ENCODE measurements around the gene RAI1. TPM values are rescaled to one million over a fixed set of nuclear protein-coding genes. Genes with fewer than 3 reads are reported as not detected.

The RAI1 gene
- total and polyA plus RNA-seq, 2 of the 8 experiments (the other 6 are each of a cell fraction or from before 2014, with no cell fraction given): 0.39 to 1.2 TPM

DNA sequence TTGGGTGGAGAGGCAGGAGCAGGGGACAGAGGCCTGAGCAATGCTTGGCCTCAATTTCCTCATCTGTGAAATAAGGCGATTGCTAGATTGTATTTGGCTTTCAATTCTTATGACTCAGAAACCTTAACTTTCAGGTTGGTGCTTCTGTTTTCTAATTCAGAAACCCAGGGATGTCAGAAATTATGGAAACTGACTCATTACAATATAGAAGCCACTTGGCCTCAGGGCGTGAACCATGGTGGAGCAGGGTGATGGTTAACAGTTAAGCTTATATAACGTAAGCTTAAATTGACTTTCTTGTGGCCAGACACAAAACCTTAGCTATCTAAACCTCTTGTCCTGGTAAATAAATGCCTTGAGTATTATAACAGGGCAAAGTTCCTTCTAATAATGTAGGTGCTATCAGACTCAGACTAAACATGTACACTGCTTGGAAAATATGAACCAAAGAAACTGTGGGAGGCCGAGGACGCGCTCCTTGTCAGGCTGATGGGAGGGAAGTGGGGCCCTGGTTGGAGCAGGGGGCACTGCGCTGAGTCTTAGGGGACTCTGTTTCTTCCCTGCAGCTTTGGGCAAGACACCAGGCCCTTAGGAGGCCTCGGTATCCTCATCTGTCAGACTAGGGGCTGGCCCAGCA lies 172.7 kb downstream of the RAI1 start:
- Histone ChIP-seq H4K5ac (ENCODE audit: insufficient read length, low read depth, low read length) (no peak overlapping the region), H3K27ac (ENCODE audit: low read depth, low read length) (no peak overlapping the region), H3K27me3 (replicated peaks in 1 of 4; ENCODE audit: control insufficient read depth in 3 of 4, extremely low read depth in 1 of 4, insufficient read depth in 3 of 4, low read length in 3 of 4) (no peaks in the 10 kb centered on the region; a peak in 1 of 7 replicates), H2AFZ (ENCODE audit: low read length) (no peak overlapping the region), H3K14ac (ENCODE audit: insufficient read length) (no peak overlapping the region), H3K23ac (ENCODE audit: insufficient read length) (no peak overlapping the region), H3K36me3 (ENCODE audit: control insufficient read depth in 2 of 4, insufficient read depth in 4 of 4, low read length in 3 of 4) (no peaks in the 10 kb centered on the region), H3K4me2 (ENCODE audit: insufficient read depth in 1 of 2, low read depth in 2 of 2, low read length in 2 of 2) (no peak overlapping the region), H3K18ac (ENCODE audit: extremely low read depth, low read length) (no peak overlapping the region), H3K56ac (replicated peaks; ENCODE audit: insufficient read length, low read depth, low read length) (no peak overlapping the region), H4K8ac (ENCODE audit: extremely low read depth, insufficient read depth, low read length) (no peak overlapping the region), H3K79me2 (ENCODE audit: control insufficient read depth in 1 of 2, insufficient read depth in 2 of 2, low read length in 2 of 2) (no peaks in the 10 kb centered on the region), H3K4me1 (replicated peaks in 1 of 4; ENCODE audit: control insufficient read depth in 3 of 4, insufficient read depth in 4 of 4, low read length in 3 of 4) (peaks cover 0 to 18% (median 12%) of the 10 kb centered on the region in 4 experiments; a peak in 6 of 7 replicates), H2BK15ac (ENCODE audit: low read length) (no peak overlapping the region), H3K4ac (replicated peaks; ENCODE audit: insufficient read length, low read depth, low read length) (no peak overlapping the region), H2BK5ac (ENCODE audit: low read depth, low read length) (no peak overlapping the region), H4K20me1 (replicated peaks in 1 of 2; ENCODE audit: control insufficient read depth in 1 of 2, insufficient read depth in 2 of 2, low read length in 2 of 2) (no peaks in the 10 kb centered on the region), H2BK12ac (ENCODE audit: low read depth, low read length) (no peak overlapping the region), H3K9ac (replicated peaks in 1 of 4; ENCODE audit: extremely low read depth in 1 of 4, low read depth in 3 of 4, low read length in 3 of 4) (no peak overlapping the region), H3K23me2 (ENCODE audit: low read depth, low read length) (no peaks in the 10 kb centered on the region), H2AK5ac (ENCODE audit: low read depth, low read length) (no peak overlapping the region), H2BK120ac (replicated peaks; ENCODE audit: low read depth, low read length) (no peak overlapping the region), H3K9me3 (ENCODE audit: insufficient read depth in 2 of 2, low read depth in 1 of 2, low read length in 1 of 2) (no peaks in the 10 kb centered on the region), H3K4me3 (ENCODE audit: extremely low read depth in 1 of 4, insufficient read depth in 2 of 4, low read depth in 3 of 4, low read length in 4 of 4) (no peak overlapping the region), H4K91ac (replicated peaks; ENCODE audit: insufficient read length, low read length) (no peak overlapping the region), H2BK20ac (ENCODE audit: low read length) (no peak overlapping the region), H3K79me1 (ENCODE audit: low read depth, low read length) (no peaks in the 10 kb centered on the region)
- DNase-seq (ENCODE audit: low read depth in 1 of 2, low spot score in 2 of 2): no peak
- ChIA-PET CTCF (ENCODE audit: partially characterized antibody) (interaction anchor here (0.6 to 26.2 kb wide), 13 partner anchors 8 to 477 kb away, joined by 3 to 404 read pairs (median 4); partner anchors contain the start of gene SREBF1), POLR2A (ENCODE audit: partially characterized antibody) (interaction anchor here (0.5 to 12.1 kb wide), 4 partner anchors 14 to 72 kb away, joined by 3 to 122 read pairs (median 4); partner anchors contain the start of gene SREBF1)
- FAIRE-seq: no peak
- 94% methylated on average over 8 of the region's 8 CpGs; no CpG with 5 or more reads in 1 of the 2 experiments for WGBS, 2 experiments (ENCODE audit: extremely low coverage in 1 of 2, insufficient coverage in 1 of 2, insufficient read length in 1 of 2, insufficient replicate concordance in 2 of 2, low coverage in 1 of 2, low lambda C conversion rate in 2 of 2, missing lambda C conversion rate in 1 of 2)
- TF ChIP-seq NANOG (IDR thresholded peaks at IDR 0.05; ENCODE audit: insufficient read depth, low read depth, low read length, poor library complexity, severe bottlenecking): no peak
- no peak for TF ChIP-seq NRF1 (IDR thresholded peaks at IDR 0.05; ENCODE audit: low read depth, low read length)
- no peak for TF ChIP-seq POLR2A (IDR thresholded peaks at IDR 0.05; ENCODE audit: control extremely low read depth in 1 of 2, low read depth in 2 of 2, low read length in 2 of 2)

Data from H1 (cell line).